IPS DF 4.7 (cell line): Measurements from ENCODE around the gene BTBD2.

Experiments
- DNase-seq: peaks from one replicate; pipeline ENCODE4 v3.0.0-alpha.2; 2013; ENCODE audit warnings: low spot score; ENCODE audit errors: extremely low read depth

Gene BTBD2

GRCh38 chr19:1986357-1987162 is 29.0 kb downstream of the BTBD2 start:
- DNase-seq, result no peak

- no peak for DNase-seq
Observed at GRCh38 chr19:1985588-1986356, 29.7 kb downstream of the BTBD2 start.

- DNase-seq, result no peak
Observed at GRCh38 chr19:1984357-1984756, 31.2 kb downstream of the BTBD2 start.

- no peak for DNase-seq
Observed at GRCh38 chr19:1981253-1981652, 34.3 kb downstream of the BTBD2 start.

- no peak for DNase-seq
Observed at GRCh38 chr19:1980809-1981181, 34.7 kb downstream of the BTBD2 start.

GRCh38 chr19:1980091-1980808 is 35.3 kb downstream of the BTBD2 start:
- no peak for DNase-seq

- no peak for DNase-seq
Observed at GRCh38 chr19:1979642-1980041, 35.9 kb downstream of the BTBD2 start.

GRCh38 chr19:1979017-1979416 is 36.5 kb downstream of the BTBD2 start:
- DNase-seq, result no peak

- no peak for DNase-seq
Observed at GRCh38 chr19:1978346-1978894, 37.1 kb downstream of the BTBD2 start.

GRCh38 chr19:1977120-1977519 is 38.4 kb downstream of the BTBD2 start:
- DNase-seq, result no peak

GRCh38 chr19:1975162-1975480 is 40.4 kb downstream of the BTBD2 start:
- DNase-seq, result no peak

GRCh38 chr19:1974381-1975161 is 40.9 kb downstream of the BTBD2 start:
- DNase-seq, result no peak

GRCh38 chr19:1970806-1971502 is 44.6 kb downstream of the BTBD2 start:
- no peak for DNase-seq

GRCh38 chr19:1970003-1970805 is 45.3 kb downstream of the BTBD2 start:
- DNase-seq, result no peak

- no peak for DNase-seq
Observed at GRCh38 chr19:1969176-1970002, 46.1 kb downstream of the BTBD2 start.

GRCh38 chr19:1968279-1969175 is 47.0 kb downstream of the BTBD2 start:
- no peak for DNase-seq

- no peak for DNase-seq
Observed at GRCh38 chr19:1967087-1967608, 48.4 kb downstream of the BTBD2 start.

- no peak for DNase-seq
Observed at GRCh38 chr19:1962674-1963073, 52.8 kb downstream of the BTBD2 start.
